Breast epithelium (tissue), 3 donors: ENCODE results near the gene MAMSTR.

Experiments
- POLR2A ChIP-seq: fragments of 450-650 bp; IDR thresholded peaks from one replicate; pipeline ENCODE4 v1.6.1; 2016; ENCODE audit warnings: antibody characterized with exemption, mild to moderate bottlenecking, moderate library complexity
- POLR2AphosphoS5 ChIP-seq, 3 donors: sonication (generic); formaldehyde crosslinking; IDR thresholded peaks; one replicate each; pipeline ENCODE4 v1.6.1; 2017; ENCODE audit warnings: antibody characterized with exemption in 3 of 3
- TF ChIP-seq, protein P1 (sequence below), 3 donors: fragments of 450-650 bp; IDR thresholded peaks; one replicate each; pipeline ENCODE4 v1.5.1; 2016 to 2017; ENCODE audit warnings: antibody characterized with exemption in 3 of 3, mild to moderate bottlenecking in 3 of 3, moderate library complexity in 3 of 3

DNA sequence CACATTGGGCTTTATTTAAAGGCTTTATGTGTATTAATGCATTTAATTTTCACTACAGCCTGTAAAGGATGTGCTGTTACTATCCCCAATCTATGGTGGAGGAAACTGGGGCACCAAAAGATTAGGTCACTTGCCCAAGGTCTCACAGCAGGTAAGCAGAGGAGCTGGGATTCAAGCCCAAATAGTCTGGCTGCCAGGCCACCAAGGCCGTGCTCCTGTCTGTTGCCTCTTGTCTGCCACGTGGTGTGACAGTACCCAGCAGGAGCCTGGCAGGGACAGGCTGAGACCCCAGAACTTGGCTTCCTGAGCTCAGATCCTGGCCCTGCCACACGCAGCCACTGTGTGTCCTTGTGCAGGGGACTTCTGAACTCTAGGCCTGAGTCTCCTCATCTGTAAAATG is 51.2 kb downstream of the MAMSTR start:
- TF ChIP-seq, protein P1, sequence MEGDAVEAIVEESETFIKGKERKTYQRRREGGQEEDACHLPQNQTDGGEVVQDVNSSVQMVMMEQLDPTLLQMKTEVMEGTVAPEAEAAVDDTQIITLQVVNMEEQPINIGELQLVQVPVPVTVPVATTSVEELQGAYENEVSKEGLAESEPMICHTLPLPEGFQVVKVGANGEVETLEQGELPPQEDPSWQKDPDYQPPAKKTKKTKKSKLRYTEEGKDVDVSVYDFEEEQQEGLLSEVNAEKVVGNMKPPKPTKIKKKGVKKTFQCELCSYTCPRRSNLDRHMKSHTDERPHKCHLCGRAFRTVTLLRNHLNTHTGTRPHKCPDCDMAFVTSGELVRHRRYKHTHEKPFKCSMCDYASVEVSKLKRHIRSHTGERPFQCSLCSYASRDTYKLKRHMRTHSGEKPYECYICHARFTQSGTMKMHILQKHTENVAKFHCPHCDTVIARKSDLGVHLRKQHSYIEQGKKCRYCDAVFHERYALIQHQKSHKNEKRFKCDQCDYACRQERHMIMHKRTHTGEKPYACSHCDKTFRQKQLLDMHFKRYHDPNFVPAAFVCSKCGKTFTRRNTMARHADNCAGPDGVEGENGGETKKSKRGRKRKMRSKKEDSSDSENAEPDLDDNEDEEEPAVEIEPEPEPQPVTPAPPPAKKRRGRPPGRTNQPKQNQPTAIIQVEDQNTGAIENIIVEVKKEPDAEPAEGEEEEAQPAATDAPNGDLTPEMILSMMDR (IDR thresholded peaks at IDR 0.05): no peak
- TF ChIP-seq POLR2AphosphoS5 (IDR thresholded peaks at IDR 0.05) (no peak), POLR2A (no peak)
